ENCODE results near the gene PHGDH. TPM values are rescaled to one million over a fixed set of nuclear protein-coding genes. Genes with fewer than 3 reads are reported as not detected.

Gene PHGDH
- total and polyA plus RNA-seq, 5 donors, result 11.9 to 43.1 (median 20.3) TPM

DNA sequence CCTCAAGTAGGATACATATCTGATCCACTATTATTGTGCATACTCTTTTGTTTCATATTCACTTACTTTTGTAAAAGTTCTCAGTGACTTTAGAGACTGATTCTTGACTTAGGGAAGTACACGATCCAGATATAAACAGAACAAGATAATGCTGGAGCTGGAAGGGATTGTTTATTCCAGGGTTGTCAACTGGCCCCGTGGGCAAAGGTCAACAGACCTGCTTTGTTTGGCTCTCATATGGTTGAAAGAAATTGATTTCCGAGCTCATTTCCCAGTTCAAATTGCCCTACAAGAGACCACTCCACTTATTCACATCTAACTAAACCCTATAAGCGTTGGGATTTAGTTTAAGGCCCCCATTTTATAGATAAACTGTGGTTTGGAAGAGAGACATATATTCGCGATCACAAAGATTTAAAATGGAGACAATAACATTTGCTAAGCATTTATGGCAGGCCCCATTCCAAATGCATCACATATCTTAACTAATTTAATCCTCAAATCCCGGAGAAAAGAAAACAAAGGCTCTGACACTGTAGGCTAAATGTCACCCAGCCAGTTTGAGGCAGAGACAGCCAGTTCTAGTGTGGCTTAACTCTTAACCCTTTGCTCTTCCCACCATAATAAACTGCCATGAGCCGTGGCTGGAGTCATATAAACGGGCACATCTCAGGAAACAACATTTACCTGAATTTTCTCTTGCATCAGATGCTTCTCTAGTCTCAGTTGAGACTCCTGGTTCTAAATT lies 78.9 kb downstream of the PHGDH start:
- intact Hi-C loops (cut with DNase I), result no loop called here
- Histone ChIP-seq H3K27ac (ENCODE audit: low read length) (no peak overlapping the region), H3K4me1 (ENCODE audit: control insufficient read depth, insufficient read depth, low read length) (no peaks in the 10 kb centered on the region), H3K27me3 (ENCODE audit: control insufficient read depth, insufficient read depth) (no peaks in the 10 kb centered on the region), H3K9me3 (ENCODE audit: control insufficient read depth, low read length) (no peaks in the 10 kb centered on the region), H3K4me3 (ENCODE audit: low read length) (no peak overlapping the region)
- DNase-seq (no peak), ATAC-seq (no peak)
- 51% methylated on average over 9 of the region's 9 CpGs for WGBS

DNA sequence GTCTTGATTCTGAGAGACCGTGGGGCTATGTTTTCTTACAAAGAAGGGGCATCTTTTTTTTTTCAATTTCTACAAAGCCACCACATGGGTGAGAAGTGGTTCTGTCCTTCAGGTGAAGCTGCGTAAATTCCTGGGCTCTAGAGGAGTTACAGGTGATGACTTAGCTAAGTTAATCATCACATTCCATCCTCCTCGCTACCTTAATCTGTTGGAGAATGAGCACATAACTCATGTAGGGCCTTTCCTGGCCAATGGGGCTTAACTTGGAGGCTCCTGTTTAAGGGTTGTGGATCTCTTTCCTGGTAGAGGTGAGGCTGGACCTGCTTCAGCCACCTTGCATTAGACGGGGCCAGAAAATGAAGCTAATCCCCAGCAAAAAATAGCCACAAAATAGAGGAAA lies 79.6 kb downstream of the PHGDH start:
- Histone ChIP-seq H3K4me3 (ENCODE audit: low read length) (no peak overlapping the region), H3K27me3 (ENCODE audit: control insufficient read depth, insufficient read depth) (no peaks in the 10 kb centered on the region), H3K27ac (ENCODE audit: low read length) (no peak overlapping the region), H3K9me3 (ENCODE audit: control insufficient read depth, low read length) (no peaks in the 10 kb centered on the region), H3K4me1 (ENCODE audit: control insufficient read depth, insufficient read depth, low read length) (no peaks in the 10 kb centered on the region)
- intact Hi-C loops (cut with DNase I), result no loop called here
- no peak for DNase-seq
- WGBS, result 94% methylated on average over 4 of the region's 4 CpGs
- ATAC-seq, result no peak

Other genes starting within 250 kb of the PHGDH start
- not detected for gene HSD3B1, start 204.7 kb upstream of the PHGDH start, total RNA-seq
- not detected for gene HSD3B1, start 204.7 kb upstream of the PHGDH start, polyA plus RNA-seq
- gene ZNF697, start 63.7 kb upstream of the PHGDH start, total RNA-seq, result 10 to 100 TPM; 10.6 to 14.8 (median 10.8) TPM
- 4.3 TPM for gene ZNF697, start 63.7 kb upstream of the PHGDH start, polyA plus RNA-seq
- gene HMGCS2, start 57.0 kb downstream of the PHGDH start, total RNA-seq, result 10 to 100 TPM in 3 of 4 donors, under 1 TPM in 1; 0.82 to 50.8 (median 21.4) TPM
- 18.5 TPM for gene HMGCS2, start 57.0 kb downstream of the PHGDH start, polyA plus RNA-seq
- gene REG4, start 99.5 kb downstream of the PHGDH start, total RNA-seq, result not detected
- not detected for gene REG4, start 99.5 kb downstream of the PHGDH start, polyA plus RNA-seq
- gene ADAM30, start 184.6 kb downstream of the PHGDH start, total RNA-seq, result not detected
- not detected for gene ADAM30, start 184.6 kb downstream of the PHGDH start, polyA plus RNA-seq